WERI-Rb-1 (cell line): ENCODE measurements around the gene GRAMD1B.
A peak's percentile ranks its signal among the peaks of the same experiment; 100 is the strongest.

Experiments
- DNase-seq: peaks from one replicate; pipeline ENCODE4 v3.0.0-alpha.2; 2020
- H3K27ac ChIP-seq: fragments of 250-450 bp; sonication (Bioruptor Pico); 2 replicates; pipeline ENCODE4 v1.5.1; 2020; ENCODE audit warnings: mild to moderate bottlenecking, moderate library complexity
- H3K27me3 ChIP-seq: fragments of 250-450 bp; sonication (Bioruptor Pico); 2 replicates; pipeline ENCODE4 v1.5.1; 2021; ENCODE audit warnings: mild to moderate bottlenecking, low read depth, moderate library complexity; ENCODE audit not compliant: insufficient read depth, severe bottlenecking
- H3K36me3 ChIP-seq: fragments of 250-450 bp; sonication (Bioruptor Pico); 2 replicates; pipeline ENCODE4 v1.5.1; 2020; ENCODE audit warnings: mild to moderate bottlenecking, moderate library complexity
- H3K4me3 ChIP-seq: 2 replicates; pipeline ENCODE4 v1.5.1; 2011; ENCODE audit warnings: low read depth, mild to moderate bottlenecking, control low read depth, low read length
- H3K9me3 ChIP-seq: fragments of 250-450 bp; sonication (Bioruptor Pico); 2 replicates; pipeline ENCODE4 v1.5.1; 2021; ENCODE audit warnings: mild to moderate bottlenecking, moderate library complexity; ENCODE audit not compliant: severe bottlenecking
- TF ChIP-seq, protein P1 (sequence below): IDR thresholded peaks from 2 replicates; pipeline ENCODE4 v1.5.1; 2011; ENCODE audit warnings: low read depth, mild to moderate bottlenecking, control low read depth, inconsistent platforms, low read length

The GRAMD1B gene

DNA sequence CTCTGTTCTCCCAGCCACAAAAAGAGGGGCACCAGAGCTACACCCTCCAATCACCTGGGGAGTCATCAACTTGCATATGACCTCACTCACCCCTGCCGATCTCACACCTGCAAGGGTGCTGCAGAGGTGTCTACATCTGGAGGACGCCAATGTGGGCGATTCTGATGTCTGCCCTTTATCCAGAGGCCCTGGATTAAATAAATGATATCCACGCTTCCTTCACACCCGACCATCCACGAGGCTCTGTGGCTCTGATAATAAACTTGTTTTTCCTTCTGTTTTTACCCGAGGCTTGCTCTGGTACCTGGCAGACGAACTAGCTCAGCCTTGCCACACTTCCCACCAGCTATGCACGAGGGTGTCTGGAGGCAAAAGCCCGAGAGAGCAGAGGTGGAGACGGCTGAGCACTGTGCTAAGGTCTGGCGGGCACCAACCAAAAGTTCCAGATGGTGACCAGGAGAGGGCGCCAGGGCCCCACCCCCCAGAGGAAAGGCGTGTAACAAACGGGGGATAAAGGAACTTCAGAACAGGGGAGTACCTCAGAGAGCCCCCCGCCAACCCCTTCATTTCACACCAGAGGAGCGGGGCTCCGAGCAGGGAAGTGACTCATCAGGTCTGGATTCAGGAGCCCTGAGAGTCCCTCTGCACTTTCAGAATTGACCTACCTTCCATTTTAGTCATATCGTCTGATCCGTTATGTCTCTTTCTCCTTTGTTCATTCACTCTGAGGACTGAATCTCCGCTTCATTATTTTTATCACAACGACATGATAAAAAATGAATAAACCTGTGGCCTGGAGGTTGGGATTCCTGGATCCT is 210.8 kb downstream of the GRAMD1B start:
- peak; percentile 65 for DNase-seq
- Histone ChIP-seq H3K36me3 (peaks cover 56% of the 10 kb centered on the region), H3K27me3 (no peaks in the 10 kb centered on the region), H3K27ac (peak overlapping the region; percentile 58), H3K4me3 (no peak overlapping the region), H3K9me3 (no peaks in the 10 kb centered on the region)
- TF ChIP-seq, protein P1, sequence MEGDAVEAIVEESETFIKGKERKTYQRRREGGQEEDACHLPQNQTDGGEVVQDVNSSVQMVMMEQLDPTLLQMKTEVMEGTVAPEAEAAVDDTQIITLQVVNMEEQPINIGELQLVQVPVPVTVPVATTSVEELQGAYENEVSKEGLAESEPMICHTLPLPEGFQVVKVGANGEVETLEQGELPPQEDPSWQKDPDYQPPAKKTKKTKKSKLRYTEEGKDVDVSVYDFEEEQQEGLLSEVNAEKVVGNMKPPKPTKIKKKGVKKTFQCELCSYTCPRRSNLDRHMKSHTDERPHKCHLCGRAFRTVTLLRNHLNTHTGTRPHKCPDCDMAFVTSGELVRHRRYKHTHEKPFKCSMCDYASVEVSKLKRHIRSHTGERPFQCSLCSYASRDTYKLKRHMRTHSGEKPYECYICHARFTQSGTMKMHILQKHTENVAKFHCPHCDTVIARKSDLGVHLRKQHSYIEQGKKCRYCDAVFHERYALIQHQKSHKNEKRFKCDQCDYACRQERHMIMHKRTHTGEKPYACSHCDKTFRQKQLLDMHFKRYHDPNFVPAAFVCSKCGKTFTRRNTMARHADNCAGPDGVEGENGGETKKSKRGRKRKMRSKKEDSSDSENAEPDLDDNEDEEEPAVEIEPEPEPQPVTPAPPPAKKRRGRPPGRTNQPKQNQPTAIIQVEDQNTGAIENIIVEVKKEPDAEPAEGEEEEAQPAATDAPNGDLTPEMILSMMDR: peak; percentile 80

DNA sequence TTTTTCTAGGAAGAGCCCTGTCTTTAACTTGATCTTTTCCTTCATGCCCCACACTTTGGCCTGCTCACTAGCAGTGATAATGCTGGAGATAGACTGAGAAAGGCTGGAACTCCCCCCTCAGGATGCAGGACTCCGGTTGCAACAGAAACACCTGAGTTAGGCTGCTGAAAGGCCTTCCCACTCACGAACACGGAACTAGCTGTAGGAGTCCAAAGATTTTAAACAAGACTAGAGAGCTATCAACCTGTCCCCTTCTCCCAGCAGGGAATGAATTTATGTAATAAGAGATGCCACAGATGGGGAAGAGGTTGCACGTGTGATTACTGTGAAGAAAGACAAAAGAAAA is 211.4 kb downstream of the GRAMD1B start:
- Histone ChIP-seq H3K4me3 (no peak overlapping the region), H3K27ac (peak overlapping the region; percentile 58), H3K9me3 (no peaks in the 10 kb centered on the region), H3K36me3 (peaks cover 51% of the 10 kb centered on the region), H3K27me3 (no peaks in the 10 kb centered on the region)
- no peak for DNase-seq
- TF ChIP-seq, protein P1: no peak

DNA sequence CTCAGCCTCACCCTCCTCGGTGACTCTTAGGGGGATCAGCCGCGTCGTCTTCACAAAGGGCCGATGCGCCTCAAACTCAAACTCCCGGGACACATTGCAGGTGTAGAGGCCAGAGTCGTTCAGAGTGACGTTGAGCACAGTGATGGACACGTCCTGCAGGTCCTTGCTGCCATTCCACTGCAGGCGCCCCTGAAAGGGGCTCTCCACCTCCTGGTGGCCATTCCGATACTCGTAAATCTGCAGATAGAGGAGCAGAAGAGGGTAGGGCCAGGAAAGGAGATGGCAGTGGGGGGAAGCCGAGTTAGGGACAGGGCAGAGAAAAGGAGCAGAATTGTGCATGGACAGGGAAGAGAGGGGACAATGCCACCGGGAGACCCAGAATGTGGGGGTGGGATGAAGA is 212.4 kb downstream of the GRAMD1B start:
- Histone ChIP-seq H3K36me3 (peaks cover 43% of the 10 kb centered on the region), H3K4me3 (no peak overlapping the region), H3K27me3 (no peaks in the 10 kb centered on the region), H3K27ac (no peak overlapping the region), H3K9me3 (no peaks in the 10 kb centered on the region)
- TF ChIP-seq, protein P1: no peak
- no peak for DNase-seq

DNA sequence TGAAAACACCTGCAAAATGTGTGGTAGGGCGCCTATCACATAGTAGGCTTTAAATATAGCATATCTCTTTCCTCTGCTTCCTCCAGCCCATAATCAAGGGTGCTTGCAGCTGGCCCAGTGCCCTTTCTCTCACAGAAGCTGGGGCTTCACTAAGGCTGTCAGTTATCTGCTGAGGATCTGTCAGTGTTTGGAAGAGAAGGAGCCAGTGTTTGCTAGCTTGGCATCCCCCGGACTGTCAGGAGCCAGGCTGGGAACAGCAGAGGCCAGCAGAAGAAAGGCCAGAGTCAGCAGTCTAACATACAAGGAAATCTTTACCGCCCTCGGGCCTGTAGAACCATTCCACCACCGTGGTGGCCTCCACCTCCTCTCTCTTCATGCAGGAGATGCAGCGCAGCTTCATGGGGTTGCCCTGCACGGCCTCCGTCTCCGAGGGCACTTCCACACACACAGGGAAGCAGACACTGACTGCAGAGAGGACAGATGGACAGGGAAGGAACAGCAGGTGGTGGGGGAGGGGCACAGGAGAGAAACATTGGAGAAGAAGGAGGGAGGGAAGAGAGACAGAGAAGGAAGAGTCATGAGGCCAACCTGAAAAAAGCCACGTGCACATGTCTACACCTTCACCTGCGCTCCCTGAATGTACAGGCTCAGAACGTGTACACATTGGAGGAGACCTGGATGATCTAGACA is 215.4 kb downstream of the GRAMD1B start:
- peak; percentile 90 for DNase-seq
- H3K27me3 ChIP-seq: no peaks in the 10 kb centered on the region
- peaks cover 25% of the 10 kb centered on the region for H3K36me3 ChIP-seq
- TF ChIP-seq, protein P1: no peak
- no peak overlapping the region for H3K4me3 ChIP-seq
- no peaks in the 10 kb centered on the region for H3K9me3 ChIP-seq
- peak overlapping the region; percentile 64 for H3K27ac ChIP-seq

DNA sequence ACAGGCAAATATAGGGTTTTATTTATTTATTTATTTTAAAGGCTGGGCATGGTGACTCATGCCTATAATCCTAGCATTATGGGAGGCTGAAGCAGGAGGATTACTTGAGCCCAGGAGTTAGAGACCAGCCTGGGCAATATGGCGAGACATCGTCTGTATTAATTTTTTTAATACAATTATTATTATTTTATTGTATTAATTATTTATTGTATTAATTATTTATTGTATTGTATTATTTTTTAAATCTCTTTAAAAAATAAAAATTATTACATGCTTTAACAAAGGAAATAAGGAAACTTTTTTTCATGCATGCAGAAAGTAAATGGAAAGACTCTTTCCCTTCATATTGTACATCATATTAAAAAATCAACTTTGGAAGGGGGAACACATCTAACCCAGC is 220.8 kb downstream of the GRAMD1B start:
- no peaks in the 10 kb centered on the region for H3K27me3 ChIP-seq
- no peak overlapping the region for H3K27ac ChIP-seq
- H3K4me3 ChIP-seq: no peak overlapping the region
- H3K9me3 ChIP-seq: no peaks in the 10 kb centered on the region
- TF ChIP-seq, protein P1: no peak
- no peak for DNase-seq
- H3K36me3 ChIP-seq: no peaks in the 10 kb centered on the region; the same call in none of the 2 replicates
